ENCODE results near the gene SI.
"Not testable (repeated sequence)": the region's sequence is repeated elsewhere in the genome, so short reads cannot be mapped to it uniquely, and the experiment has no call there.

SI gene

DNA sequence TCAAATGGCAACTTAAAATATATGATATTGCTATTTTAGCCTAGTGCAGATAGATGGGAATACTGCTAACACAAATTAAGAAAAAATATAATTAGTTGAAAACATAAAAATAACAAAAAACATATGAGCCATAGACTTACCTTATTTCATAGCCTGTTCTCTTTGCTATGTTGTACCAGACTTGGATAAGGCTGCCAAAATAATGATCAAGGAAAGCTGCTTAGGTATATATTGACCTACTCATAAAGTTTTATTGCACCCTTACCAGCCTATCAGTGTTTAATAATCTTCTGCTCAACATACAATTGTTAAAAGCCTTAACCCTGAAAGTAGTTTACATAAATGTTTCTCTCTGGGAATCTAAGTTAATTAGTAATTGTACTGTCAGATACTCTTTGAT lies at the start of gene SI:
SI (minus strand) TSS at position 204 of the 400 bp plus-strand sequence. CDS start 2,484 bp downstream, outside the sequence.
- no peak within 1 kb of the TSS for H3K27ac Mint-ChIP-seq

DNA sequence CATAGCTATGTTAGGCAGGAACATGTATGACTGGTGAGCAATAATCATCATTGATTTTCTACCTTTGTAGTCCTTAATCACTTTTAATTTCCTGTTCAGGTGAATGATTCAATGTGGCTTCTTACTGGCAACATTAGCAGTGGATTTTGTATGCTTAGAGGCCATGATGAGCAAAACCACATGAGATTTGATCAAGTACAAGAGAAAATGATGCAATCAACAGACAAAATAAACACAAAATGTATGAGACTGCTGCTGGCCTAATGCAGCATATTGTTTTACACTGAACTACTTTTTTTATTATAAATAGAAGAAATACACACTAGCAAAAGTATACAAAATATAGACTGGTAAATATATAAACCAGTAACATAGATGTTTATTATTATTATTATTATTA lies 47.5 kb upstream of the SI start:
- no peak for ATAC-seq
- no peak overlapping the region for H3K27ac Mint-ChIP-seq
- H3K36me3 Mint-ChIP-seq, result no peaks in the 10 kb centered on the region
- H3K4me1 Mint-ChIP-seq, result no peaks in the 10 kb centered on the region
- no peak overlapping the region for H3K4me3 Mint-ChIP-seq
- no peaks in the 10 kb centered on the region for H3K27me3 Mint-ChIP-seq
- peaks cover 3% of the 10 kb centered on the region for H3K9me3 Mint-ChIP-seq

More for the DNA sequence above, at the start of gene SI:
- Mint-ChIP-seq H3K36me3 (no peaks in the 10 kb centered on the region), H3K9me3 (no peaks in the 10 kb centered on the region), H3K4me1 (no peaks in the 10 kb centered on the region), H3K27me3 (no peaks in the 10 kb centered on the region), H3K4me3 (no peak within 1 kb of the TSS)
- ATAC-seq, result no peak

GRCh38 chr3:165111401-165111800 lies 33.1 kb upstream of the SI start:
- no peak overlapping the region for H3K27ac Mint-ChIP-seq
- ATAC-seq, result no peak
- no peak overlapping the region for H3K4me3 Mint-ChIP-seq
- H3K36me3 Mint-ChIP-seq, result no peaks in the 10 kb centered on the region
- no peaks in the 10 kb centered on the region for H3K9me3 Mint-ChIP-seq
- H3K4me1 Mint-ChIP-seq, result no peaks in the 10 kb centered on the region
- H3K27me3 Mint-ChIP-seq, result no peaks in the 10 kb centered on the region

- H3K27ac Mint-ChIP-seq, result no peak overlapping the region
- no peaks in the 10 kb centered on the region for H3K27me3 Mint-ChIP-seq
- H3K4me1 Mint-ChIP-seq, result no peaks in the 10 kb centered on the region
- peaks cover 3% of the 10 kb centered on the region for H3K9me3 Mint-ChIP-seq
- ATAC-seq, result no peak
- H3K36me3 Mint-ChIP-seq, result no peaks in the 10 kb centered on the region
- no peak overlapping the region for H3K4me3 Mint-ChIP-seq
Observed at GRCh38 chr3:165103616-165104015, 25.3 kb upstream of the SI start.

DNA sequence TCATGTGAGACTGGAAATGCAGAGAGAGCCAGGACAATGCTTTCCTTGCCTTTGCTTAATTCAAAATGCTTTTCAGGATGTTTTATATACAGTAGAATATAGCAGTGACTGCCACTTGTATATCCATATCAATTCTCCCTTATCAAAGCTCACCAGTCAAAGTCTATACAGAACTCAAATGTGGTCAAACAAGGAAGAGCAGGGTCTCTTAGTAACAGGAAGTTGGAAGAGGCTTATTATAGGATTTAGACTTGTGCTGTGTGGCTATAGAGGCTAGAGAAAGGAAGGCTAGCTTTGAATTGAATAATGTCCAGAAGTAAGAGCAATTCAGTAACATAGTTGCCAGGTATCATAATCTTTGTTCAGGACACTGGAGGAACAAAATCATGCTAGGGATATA lies 4.4 kb upstream of the SI start:
- H3K4me3 Mint-ChIP-seq, result no peak overlapping the region
- H3K4me1 Mint-ChIP-seq, result no peaks in the 10 kb centered on the region
- no peak for ATAC-seq
- H3K36me3 Mint-ChIP-seq, result no peaks in the 10 kb centered on the region
- H3K27ac Mint-ChIP-seq, result no peak overlapping the region
- no peaks in the 10 kb centered on the region for H3K27me3 Mint-ChIP-seq
- H3K9me3 Mint-ChIP-seq, result no peaks in the 10 kb centered on the region

DNA sequence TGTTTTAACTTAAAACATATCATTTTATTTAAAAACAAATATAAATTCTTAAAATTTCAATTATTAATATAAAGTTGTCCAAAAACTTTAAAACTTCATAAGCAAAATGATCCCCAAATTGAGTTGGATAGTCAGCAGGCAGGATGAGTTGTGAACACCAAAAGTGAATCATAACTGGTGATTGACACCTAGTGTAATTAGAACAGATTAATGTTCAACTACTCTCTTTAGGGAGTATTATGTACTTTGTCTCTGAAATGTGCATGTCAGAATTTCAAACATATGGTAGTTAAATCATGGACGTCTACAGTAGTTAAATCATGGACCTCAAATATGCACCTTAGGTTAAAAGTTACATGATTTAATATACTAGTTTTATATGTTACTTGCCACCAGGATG lies 2.9 kb upstream of the SI start:
- no peaks in the 10 kb centered on the region for H3K4me1 Mint-ChIP-seq
- H3K27ac Mint-ChIP-seq, result no peak overlapping the region
- no peak overlapping the region for H3K4me3 Mint-ChIP-seq
- H3K9me3 Mint-ChIP-seq, result no peaks in the 10 kb centered on the region
- ATAC-seq, result no peak
- H3K27me3 Mint-ChIP-seq, result no peaks in the 10 kb centered on the region
- no peaks in the 10 kb centered on the region for H3K36me3 Mint-ChIP-seq

GRCh38 chr3:165075695-165076094 lies 2.6 kb downstream of the SI start:
- no peak for ATAC-seq
- Mint-ChIP-seq H3K27ac (no peak overlapping the region), H3K27me3 (no peaks in the 10 kb centered on the region), H3K4me3 (no peak overlapping the region), H3K36me3 (no peaks in the 10 kb centered on the region), H3K9me3 (no peaks in the 10 kb centered on the region), H3K4me1 (no peaks in the 10 kb centered on the region)

DNA sequence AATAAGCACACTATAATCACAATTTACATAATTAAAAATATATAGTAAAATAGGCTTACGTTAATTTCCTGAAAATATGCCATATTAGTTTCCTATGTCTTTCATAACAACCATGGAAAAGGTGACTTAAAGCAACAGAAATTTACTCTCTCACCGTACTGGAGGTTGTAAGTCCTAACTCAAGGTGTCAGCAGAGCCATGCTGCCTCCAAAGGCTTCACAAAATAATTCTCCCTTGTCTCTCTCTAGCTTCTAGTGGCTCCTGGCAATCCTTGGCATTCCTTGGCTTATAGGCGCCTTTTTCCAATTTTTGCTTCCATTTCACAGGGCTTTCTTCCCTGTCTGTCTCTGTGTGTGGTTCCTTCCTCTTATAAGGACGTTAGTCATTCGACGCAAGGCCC lies 7.6 kb downstream of the SI start:
- ATAC-seq, result no peak
- no peaks in the 10 kb centered on the region for H3K27me3 Mint-ChIP-seq
- no peaks in the 10 kb centered on the region for H3K4me1 Mint-ChIP-seq
- no peak overlapping the region for H3K4me3 Mint-ChIP-seq
- peaks cover 3% of the 10 kb centered on the region for H3K9me3 Mint-ChIP-seq
- H3K27ac Mint-ChIP-seq, result no peak overlapping the region
- H3K36me3 Mint-ChIP-seq, result no peaks in the 10 kb centered on the region

- H3K27ac Mint-ChIP-seq, result no peak overlapping the region
- no peaks in the 10 kb centered on the region for H3K4me1 Mint-ChIP-seq
- peaks cover 4% of the 10 kb centered on the region for H3K9me3 Mint-ChIP-seq
- ATAC-seq, result no peak
- H3K4me3 Mint-ChIP-seq, result no peak overlapping the region
- no peaks in the 10 kb centered on the region for H3K36me3 Mint-ChIP-seq
- H3K27me3 Mint-ChIP-seq, result no peaks in the 10 kb centered on the region
Observed at GRCh38 chr3:165056510-165056909, 21.8 kb downstream of the SI start.

DNA sequence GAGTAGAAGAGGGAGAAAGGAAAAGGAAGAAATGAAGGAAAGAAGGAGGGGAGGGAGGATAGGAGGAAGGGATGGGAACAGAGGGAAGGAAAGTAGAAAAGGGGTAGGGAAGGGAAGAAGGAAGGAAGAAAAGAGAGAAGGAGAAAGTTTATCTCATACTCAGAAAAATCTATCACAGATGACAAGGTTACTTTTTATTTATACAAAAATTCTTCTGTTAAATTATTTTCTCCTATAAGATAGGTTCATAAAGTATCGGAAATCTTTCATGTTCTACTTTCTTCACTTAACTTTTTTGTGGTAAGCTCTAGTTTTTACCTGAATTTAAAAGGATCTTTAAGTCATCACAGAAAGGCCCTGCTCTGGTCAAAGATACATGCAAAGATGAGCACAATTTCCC lies 38.1 kb downstream of the SI start:
- Mint-ChIP-seq H3K9me3 (peaks cover 4% of the 10 kb centered on the region), H3K4me1 (no peaks in the 10 kb centered on the region), H3K27ac (no peak overlapping the region), H3K36me3 (no peaks in the 10 kb centered on the region), H3K27me3 (no peaks in the 10 kb centered on the region), H3K4me3 (no peak overlapping the region)
- ATAC-seq, result no peak

DNA sequence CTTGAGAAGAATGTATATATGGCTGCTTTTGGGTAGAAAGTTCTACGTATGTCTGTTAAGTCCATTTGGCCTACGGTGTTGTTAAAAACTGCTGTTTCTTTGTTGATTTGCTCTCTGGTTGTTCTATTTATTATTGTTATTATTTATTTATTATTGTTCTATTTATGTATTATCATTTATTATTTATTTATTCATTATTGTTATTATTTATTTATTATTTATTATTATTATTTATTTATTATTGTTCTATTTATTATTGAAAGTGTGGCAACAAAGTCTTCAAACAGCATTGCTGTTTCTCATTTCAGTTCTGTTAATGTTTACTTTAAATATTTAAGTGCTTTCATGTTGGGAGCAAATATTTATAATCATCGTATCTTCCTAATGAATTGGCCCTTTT lies 66.7 kb downstream of the SI start:
- no peak overlapping the region for H3K4me3 Mint-ChIP-seq
- ATAC-seq, result no peak
- H3K27me3 Mint-ChIP-seq, result no peaks in the 10 kb centered on the region
- no peaks in the 10 kb centered on the region for H3K4me1 Mint-ChIP-seq
- no peaks in the 10 kb centered on the region for H3K36me3 Mint-ChIP-seq
- no peak overlapping the region for H3K27ac Mint-ChIP-seq
- H3K9me3 Mint-ChIP-seq, result peaks cover 11% of the 10 kb centered on the region

GRCh38 chr3:164984947-164985346 lies 93.3 kb downstream of the SI start:
- Mint-ChIP-seq H3K4me1 (no peaks in the 10 kb centered on the region), H3K27me3 (no peaks in the 10 kb centered on the region), H3K27ac (no peak overlapping the region), H3K36me3 (no peaks in the 10 kb centered on the region), H3K4me3 (no peak overlapping the region), H3K9me3 (no peaks in the 10 kb centered on the region)
- ATAC-seq, result no peak

DNA sequence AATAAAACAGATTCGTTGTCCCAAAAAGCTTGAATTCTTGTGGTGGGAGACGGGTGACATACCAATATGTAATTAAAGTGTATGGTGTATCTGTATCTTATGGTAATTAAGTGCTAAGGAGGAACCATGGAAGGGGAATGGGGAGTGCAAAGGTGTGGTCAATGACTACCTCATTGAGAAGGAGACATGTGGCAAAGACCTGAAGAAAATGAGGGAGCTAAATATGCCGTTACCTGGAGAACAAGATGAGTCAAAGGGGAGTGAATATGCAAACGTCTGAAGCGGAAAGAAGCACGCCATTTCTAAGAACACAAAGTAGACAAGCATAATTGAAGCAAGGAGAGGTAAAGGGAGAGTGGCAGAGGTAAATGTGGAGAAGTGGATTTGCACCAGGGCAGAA lies 115.7 kb downstream of the SI start:
- Mint-ChIP-seq H3K4me3 (no peak overlapping the region), H3K9me3 (no peaks in the 10 kb centered on the region), H3K4me1 (no peaks in the 10 kb centered on the region), H3K36me3 (no peaks in the 10 kb centered on the region), H3K27me3 (no peaks in the 10 kb centered on the region), H3K27ac (no peak overlapping the region)
- ATAC-seq, result no peak

DNA sequence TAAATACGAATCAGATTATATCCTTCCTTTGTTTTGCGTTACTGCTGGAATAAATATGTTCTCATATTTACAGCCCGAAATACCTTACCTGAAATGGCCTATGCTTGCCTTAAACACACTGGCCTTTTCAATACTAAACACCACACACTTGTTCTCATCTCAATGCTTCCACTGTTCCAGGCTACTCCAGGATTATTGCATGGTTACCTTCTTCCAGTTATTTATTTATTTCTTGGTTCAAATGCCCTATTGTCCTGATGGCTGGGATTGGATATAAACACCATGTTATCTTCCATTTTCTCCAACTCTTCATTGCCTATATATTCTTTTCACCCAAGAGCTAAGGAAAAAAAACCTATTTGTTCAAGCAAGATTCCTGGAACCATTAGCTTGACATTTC lies 125.3 kb downstream of the SI start:
- no peaks in the 10 kb centered on the region for H3K4me1 Mint-ChIP-seq
- H3K27me3 Mint-ChIP-seq, result no peaks in the 10 kb centered on the region
- no peaks in the 10 kb centered on the region for H3K36me3 Mint-ChIP-seq
- peaks cover 2% of the 10 kb centered on the region for H3K9me3 Mint-ChIP-seq
- no peak overlapping the region for H3K27ac Mint-ChIP-seq
- no peak for ATAC-seq
- no peak overlapping the region for H3K4me3 Mint-ChIP-seq

- H3K4me3 Mint-ChIP-seq, H3K27ac Mint-ChIP-seq, H3K4me1 Mint-ChIP-seq, H3K27me3 Mint-ChIP-seq, H3K36me3 Mint-ChIP-seq, ATAC-seq, H3K9me3 Mint-ChIP-seq: not testable (repeated sequence)
Observed at GRCh38 chr3:164951403-164951802, 126.9 kb downstream of the SI start.

- no peaks in the 10 kb centered on the region for H3K9me3 Mint-ChIP-seq
- H3K36me3 Mint-ChIP-seq, result no peaks in the 10 kb centered on the region
- no peak overlapping the region for H3K27ac Mint-ChIP-seq
- ATAC-seq, result no peak
- no peaks in the 10 kb centered on the region for H3K4me1 Mint-ChIP-seq
- no peak overlapping the region for H3K4me3 Mint-ChIP-seq
- no peaks in the 10 kb centered on the region for H3K27me3 Mint-ChIP-seq
Observed at GRCh38 chr3:164940745-164941144, 137.6 kb downstream of the SI start.

- Mint-ChIP-seq H3K36me3 (no peaks in the 10 kb centered on the region), H3K27ac (no peak overlapping the region), H3K9me3 (no peaks in the 10 kb centered on the region), H3K4me3 (no peak overlapping the region), H3K27me3 (no peaks in the 10 kb centered on the region), H3K4me1 (no peaks in the 10 kb centered on the region)
- ATAC-seq, result no peak
Observed at GRCh38 chr3:164929642-164930041, 148.7 kb downstream of the SI start.

All from stimulated activated memory B cell treated with anti-CD40 and anti-IgM and Interleukin-4, amounts not matched to agents 10 μg/mL and 1 μg/mL and 100 μg/mL, for 72 hours (primary cell).